ENCODE data around the gene CACNB2. TPM values are rescaled to one million over a fixed set of nuclear protein-coding genes. Genes with fewer than 3 reads are reported as not detected.

Gene CACNB2
- total and polyA plus RNA-seq, 4 donors: 0.90 to 23.9 (median 3.7) TPM

DNA sequence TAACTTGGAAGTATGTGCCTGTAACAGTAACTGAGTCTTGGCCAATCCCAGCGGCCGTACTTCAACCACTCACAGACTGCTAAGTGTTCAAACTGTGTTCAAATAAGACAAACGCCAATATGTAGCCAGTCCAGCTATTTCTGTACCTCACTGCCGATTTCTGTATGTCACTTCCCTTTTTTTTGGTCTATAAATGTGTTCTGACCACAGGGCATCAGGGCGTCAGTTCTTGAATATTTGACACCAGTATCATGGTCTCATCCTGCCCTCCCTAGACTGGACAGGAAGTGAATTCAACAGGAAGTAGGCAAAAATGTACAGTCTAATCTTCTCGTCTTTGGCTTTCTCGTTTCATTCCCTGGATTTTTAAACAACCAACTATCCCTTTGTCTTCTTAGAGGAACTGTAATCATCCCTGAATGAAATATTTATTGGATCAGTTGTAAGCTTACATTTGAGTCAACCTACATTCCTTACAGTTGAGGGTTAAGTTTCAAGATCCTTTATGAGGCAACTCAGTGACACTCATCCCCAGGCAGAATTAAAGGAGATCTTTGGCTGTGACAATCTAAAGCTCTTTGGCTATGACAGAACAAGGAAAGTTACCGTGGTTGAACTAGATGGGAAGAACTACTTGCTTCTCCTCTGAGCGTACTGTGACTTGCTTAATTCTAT is 278.5 kb downstream of the CACNB2 start:
- WGBS, 2 donors: 46 to 49% methylated on average over 9 of the region's 9 CpGs
- peak; percentile 36 for ATAC-seq (ENCODE audit: insufficient read depth, low FRiP score)

DNA sequence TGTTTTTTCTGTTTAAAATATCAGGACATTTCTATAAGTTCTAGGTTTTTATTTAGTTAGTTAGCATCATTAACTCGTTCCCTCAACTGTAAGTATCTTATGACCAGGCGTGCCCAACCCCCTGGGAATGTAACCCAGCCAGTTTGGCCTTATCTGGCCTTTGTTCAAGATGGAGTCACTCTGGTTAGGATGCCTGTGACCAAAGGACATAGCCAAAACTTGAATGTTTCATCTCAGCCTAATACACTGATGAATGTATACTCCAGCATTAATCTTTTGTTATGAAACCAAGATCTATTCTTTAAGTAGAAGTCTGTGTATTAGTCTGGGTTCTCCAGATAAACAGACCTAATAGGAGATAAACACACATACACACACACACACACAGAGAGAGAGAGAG is 279.7 kb downstream of the CACNB2 start:
- no peak for DNase-seq
- Histone ChIP-seq H3K36me3 (ENCODE audit: control insufficient read depth in 4 of 4, insufficient read depth in 4 of 4, low read length in 4 of 4) (no peaks in the 10 kb centered on the region), H3K27me3 (ENCODE audit: control insufficient read depth in 3 of 3, insufficient read depth in 3 of 3, low read length in 2 of 3) (no peaks in the 10 kb centered on the region), H3K4me1 (ENCODE audit: control insufficient read depth in 5 of 5, insufficient read depth in 5 of 5, low read length in 5 of 5) (peaks cover 0 to 10% (median 0%) of the 10 kb centered on the region in 5 donors), H3K9ac (ENCODE audit: insufficient read depth in 1 of 2, low read length in 2 of 2) (no peak overlapping the region), H3K27ac (ENCODE audit: low read depth in 1 of 2, low read length in 1 of 2) (no peak overlapping the region), H3K9me3 (ENCODE audit: control insufficient read depth in 4 of 4, insufficient read depth in 3 of 4, low read length in 3 of 4) (no peaks in the 10 kb centered on the region), H3K4me3 (no peak overlapping the region)
- no peak for TF ChIP-seq CTCF (IDR thresholded peaks at IDR 0.05; ENCODE audit: control extremely low read depth, extremely low read depth)
- 74 to 77% methylated on average over 2 of the region's 2 CpGs for WGBS, 2 donors
- ATAC-seq (ENCODE audit: insufficient read depth, low FRiP score): no peak

More for the DNA sequence above, 278.5 kb downstream of the CACNB2 start:
- Histone ChIP-seq H3K27ac (ENCODE audit: low read depth in 1 of 2, low read length in 1 of 2) (peak overlapping the region in 1 of 2 donors; percentile 70), H3K4me1 (ENCODE audit: control insufficient read depth in 5 of 5, insufficient read depth in 5 of 5, low read length in 5 of 5) (peaks cover 0 to 7% (median 2%) of the 10 kb centered on the region in 5 donors), H3K27me3 (ENCODE audit: control insufficient read depth in 3 of 3, insufficient read depth in 3 of 3, low read length in 2 of 3) (no peaks in the 10 kb centered on the region), H3K4me3 (no peak overlapping the region), H3K9me3 (ENCODE audit: control insufficient read depth in 4 of 4, insufficient read depth in 3 of 4, low read length in 3 of 4) (peaks cover 0 to 1% (median 0%) of the 10 kb centered on the region in 4 donors), H3K36me3 (ENCODE audit: control insufficient read depth in 4 of 4, insufficient read depth in 4 of 4, low read length in 4 of 4) (no peaks in the 10 kb centered on the region), H3K9ac (ENCODE audit: insufficient read depth in 1 of 2, low read length in 2 of 2) (no peak overlapping the region)
- no peak for DNase-seq
- no peak for TF ChIP-seq CTCF (IDR thresholded peaks at IDR 0.05; ENCODE audit: control extremely low read depth, extremely low read depth)

DNA sequence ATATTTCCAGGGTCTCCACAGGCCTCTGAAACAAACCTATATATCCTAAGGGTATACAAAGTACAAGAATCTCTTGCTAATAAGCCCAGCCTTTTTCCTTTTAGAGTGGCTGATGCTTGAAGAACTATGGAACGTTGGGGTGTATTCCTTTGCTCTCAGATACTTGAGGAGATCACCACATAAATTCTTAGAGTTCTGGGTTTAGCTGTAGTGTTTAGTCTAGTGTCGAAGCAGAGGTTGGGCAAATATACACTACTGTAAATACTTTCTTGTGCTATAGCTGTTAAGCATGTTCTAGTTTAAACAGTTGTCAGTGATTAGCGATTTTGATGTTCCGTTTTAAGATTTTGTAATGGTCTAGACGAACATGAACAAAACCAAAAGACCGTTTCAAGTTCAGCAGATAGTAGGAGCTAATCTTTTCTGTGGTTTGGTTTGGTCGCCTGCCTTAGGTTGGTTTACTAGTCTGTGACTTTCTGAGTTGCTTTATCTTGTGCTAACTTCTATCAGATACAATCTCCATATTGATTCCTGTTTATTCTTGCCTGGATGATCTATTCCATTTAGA is 281.6 kb downstream of the CACNB2 start:
- no peaks in the 10 kb centered on the region for H3K9me3 ChIP-seq (ENCODE audit: control insufficient read depth in 4 of 4, insufficient read depth in 3 of 4, low read length in 3 of 4)
- TF ChIP-seq CTCF (IDR thresholded peaks at IDR 0.05; ENCODE audit: control extremely low read depth, extremely low read depth): no peak
- H3K36me3 ChIP-seq (ENCODE audit: control insufficient read depth in 4 of 4, insufficient read depth in 4 of 4, low read length in 4 of 4): no peaks in the 10 kb centered on the region
- no peaks in the 10 kb centered on the region for H3K27me3 ChIP-seq (ENCODE audit: control insufficient read depth in 3 of 3, insufficient read depth in 3 of 3, low read length in 2 of 3)
- no peak overlapping the region for H3K9ac ChIP-seq (ENCODE audit: insufficient read depth in 1 of 2, low read length in 2 of 2)
- peaks cover 0 to 8% (median 0%) of the 10 kb centered on the region in 5 donors for H3K4me1 ChIP-seq (ENCODE audit: control insufficient read depth in 5 of 5, insufficient read depth in 5 of 5, low read length in 5 of 5)
- H3K4me3 ChIP-seq: no peak overlapping the region
- ATAC-seq (ENCODE audit: insufficient read depth, low FRiP score): no peak
- DNase-seq: peak in 2 of 3 donors; percentile 17 to 29
- 61 to 73% methylated on average over 7 of the region's 7 CpGs for WGBS, 2 donors
- peak overlapping the region in 1 of 2 donors; percentile 21 for H3K27ac ChIP-seq (ENCODE audit: low read depth in 1 of 2, low read length in 1 of 2)

Data from lung (tissue), 12 donors.